NCI-H2029 (cell line): ENCODE measurements around the gene SLN.

Experiments used
- DNase-seq: peaks from one replicate; lab custom pipeline; 2025; lab: John Stamatoyannopoulos, UW

The SLN gene

DNA sequence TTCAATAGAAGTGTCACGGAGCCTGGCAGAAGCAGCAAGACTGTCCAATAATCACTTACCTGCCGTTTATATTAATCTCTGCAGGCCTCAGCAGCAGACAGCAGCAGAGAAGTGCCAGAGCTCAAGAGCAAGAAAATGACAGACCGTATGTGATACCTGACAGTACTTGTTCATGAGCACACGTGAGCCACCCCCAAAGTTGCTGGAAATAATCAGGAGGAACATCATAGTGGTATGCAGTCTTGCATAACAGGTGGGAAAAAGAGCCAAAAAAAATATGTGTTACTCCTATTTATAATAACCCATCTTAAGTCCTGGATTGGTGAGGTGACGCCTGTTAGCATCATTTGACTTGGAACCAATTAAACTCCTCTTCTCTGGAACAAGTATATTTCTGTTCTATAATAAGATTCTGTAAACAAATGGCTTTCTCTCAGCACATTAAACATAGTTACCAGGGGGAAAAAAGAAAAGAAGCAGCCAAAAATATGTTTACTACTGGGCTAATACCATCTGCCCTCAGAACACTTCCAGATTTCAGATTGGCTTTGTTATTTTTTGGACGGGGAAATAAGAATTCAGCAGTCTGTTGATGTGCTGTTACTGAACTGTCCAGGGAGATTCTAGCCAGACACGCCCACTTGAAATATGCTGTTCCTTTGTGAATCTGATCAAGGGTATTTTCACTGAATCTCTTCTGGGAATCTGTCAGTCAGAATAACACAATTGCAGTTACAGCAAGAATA, 7.9 kb upstream of the SLN start:
- DNase-seq = no peak

DNA sequence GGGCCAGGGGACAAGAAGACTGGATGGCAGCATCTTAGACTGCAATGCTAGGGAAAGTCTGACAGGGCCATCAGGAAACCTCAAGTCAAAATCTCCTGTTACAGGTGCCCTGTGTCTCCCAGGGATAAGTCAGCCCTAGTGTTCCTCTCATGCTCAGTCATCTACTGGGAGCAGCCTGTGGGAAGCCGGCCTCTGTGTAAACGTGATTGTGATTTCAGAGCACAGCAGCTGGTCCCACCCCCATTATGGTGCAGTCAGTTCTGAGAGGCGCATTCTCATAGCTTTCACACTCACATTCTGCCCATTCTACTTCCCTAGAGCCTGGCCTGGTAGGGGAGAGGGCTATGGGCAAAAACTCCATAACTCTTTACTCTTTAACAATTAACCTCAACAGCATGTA, 7.2 kb upstream of the SLN start:
- DNase-seq = no peak

DNA sequence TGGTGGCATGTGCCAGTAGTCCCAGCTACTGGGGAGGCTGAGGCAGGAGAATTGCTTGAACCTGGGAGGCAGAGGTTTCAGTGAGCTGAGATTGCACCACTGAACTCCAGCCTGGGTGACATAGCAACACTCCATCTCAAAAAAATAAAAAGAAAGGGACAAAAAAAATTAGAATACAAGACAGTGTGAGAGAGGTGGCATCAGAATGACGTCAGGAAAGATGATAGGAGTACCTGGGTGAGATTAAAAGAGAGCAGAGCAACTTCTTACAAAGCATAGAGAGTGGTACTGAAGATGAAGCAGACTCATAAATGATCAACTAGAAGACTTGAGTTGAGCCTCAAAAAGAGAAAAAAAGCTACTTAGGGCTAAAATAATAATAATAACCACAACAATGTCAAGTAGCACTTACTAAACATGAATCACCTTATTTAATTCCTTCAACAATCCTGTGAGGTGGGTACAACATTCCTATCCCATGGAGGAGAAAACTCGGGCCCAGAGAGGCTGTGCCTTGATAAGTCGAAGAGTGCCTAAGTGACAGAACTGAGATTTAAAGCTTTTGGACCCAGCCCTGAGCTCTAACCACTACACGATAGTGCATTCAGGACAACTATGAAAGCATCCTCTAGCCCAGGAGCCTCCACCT, 5.2 kb upstream of the SLN start:
- no peak for DNase-seq

DNA sequence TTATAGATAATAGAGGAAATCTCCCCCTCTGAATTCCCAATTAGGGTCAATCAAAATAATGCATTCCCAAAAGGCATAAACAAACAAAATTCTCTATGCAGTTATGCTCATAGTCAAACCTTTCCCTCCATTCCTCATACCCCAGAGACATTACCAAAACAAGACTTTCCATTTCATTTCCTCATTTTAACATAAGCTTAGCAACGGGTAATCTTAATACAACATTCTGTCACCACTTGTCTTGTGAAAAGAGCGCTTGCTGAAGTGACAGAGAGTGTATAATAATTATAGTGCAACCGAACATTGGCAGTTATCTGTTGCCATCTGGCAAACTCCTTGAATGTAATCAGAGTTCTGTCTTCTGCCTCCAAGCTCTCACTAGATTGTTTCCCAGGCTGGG, 1.2 kb upstream of the SLN start:
- DNase-seq = no peak

DNA sequence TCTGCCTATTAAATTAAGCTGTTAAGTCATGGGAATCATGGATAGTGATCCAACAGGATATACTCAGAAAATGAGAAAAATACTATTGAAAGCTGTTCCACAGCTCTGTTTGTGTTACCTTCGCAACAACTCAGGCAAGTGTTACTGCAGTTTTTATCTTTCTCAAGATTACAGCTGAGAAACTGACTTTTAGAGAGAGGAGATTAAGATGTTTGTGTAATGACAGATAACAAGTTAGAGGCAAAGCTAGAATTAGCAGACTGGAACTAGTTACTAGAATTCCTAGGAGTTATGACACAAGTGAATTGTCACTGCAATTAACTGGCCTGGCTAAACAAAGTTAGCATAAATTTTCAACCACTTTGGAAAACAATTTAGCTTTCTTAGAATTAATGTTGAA, 1.6 kb downstream of the SLN start:
- no peak for DNase-seq

DNA sequence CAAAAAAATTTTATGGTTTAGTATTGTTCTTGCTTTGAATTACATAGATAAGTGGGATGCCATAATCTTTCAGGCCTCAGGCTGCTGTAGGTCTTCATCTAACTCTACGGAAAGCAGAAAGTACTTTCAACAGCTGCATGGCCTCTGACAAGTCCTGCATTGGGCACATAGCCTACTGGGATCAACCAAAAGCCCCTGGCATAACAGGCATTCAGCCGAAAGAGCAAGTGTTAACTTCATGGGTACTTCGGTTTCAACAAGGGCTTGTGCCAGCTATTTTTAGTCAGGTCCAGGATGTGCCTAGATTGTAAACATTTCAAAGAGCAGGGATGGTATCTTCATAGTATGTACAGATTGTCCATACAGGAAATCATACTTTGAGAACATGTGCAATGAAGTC, 3.1 kb downstream of the SLN start:
- no peak for DNase-seq

DNA sequence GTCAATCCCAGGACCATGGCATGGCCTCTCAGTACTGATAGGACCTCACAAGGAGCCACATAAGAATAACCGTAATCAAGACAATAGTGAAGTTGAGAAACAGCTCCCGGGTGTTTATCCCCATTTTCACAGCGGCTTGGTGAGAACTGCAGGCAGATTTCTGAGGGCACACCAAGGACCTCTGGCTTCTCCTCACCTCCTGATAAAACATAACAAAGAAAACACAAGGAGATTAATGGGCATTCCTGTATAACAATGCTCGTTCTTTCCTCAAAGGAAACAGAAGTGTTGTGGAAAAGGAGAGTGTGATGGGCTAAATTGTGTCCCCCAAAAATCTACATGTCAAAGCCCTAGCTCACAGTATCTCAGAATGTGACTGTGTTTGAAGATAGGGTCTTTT, 4.0 kb downstream of the SLN start:
- no peak for DNase-seq

DNA sequence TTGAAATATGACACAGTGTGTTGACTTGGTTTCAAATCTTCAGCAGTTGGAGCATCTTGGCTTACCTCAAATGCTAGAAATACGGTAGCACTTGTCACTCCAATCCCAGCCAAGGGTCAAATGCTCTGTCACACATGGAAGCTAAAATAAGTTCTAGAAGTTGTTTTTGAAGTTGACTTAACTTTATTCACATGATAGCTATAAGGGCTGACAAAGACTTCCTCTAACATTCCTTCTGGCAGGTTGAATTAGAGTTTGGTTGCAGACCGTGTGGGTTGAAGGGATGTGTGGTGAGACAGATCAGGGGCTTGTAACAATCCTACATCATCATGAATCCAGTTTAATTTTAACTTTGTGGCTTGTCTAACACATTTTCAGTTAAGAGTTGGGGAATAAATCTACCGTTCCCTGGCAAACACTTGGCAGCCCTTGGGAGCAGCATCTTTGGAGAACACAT, 4.6 kb downstream of the SLN start:
- DNase-seq = no peak

DNA sequence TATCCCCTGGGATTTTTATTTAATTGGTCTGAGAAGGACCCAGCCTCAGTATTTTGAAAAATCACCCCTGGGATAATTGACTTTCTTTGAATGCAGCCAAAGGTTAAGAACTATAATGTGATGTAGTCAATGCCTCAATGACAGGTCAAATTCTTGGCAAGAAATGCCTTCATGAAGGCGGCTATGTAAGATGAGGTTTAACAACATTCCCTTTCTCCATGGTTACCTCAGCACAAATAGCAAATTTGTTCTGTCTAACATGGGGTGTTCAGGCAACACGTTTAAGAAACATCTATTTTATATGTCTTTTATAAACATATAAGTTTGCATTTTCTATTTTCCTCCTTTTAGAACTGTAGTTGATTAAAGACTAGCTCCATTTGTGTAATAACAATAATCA, 5.3 kb downstream of the SLN start:
- DNase-seq = no peak

DNA sequence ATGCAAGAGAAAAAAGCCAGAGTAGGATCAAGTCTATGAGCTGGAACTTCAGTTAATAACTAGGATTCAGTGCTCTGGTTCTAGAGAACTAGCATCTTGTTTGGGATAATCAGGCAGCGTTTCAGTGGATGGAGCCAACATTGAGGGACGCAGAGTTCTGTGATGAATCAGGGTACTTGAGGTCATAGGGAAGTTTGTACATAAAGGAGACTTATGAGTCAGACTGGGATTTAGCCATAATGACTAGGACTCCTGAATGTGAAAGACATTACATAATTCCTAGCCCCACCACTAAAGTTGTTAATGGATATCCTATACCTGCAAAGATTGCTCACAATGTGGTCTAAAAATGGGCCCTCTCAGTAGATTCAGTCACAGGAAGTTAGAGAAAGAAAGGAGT, 6.8 kb downstream of the SLN start:
- DNase-seq = no peak

DNA sequence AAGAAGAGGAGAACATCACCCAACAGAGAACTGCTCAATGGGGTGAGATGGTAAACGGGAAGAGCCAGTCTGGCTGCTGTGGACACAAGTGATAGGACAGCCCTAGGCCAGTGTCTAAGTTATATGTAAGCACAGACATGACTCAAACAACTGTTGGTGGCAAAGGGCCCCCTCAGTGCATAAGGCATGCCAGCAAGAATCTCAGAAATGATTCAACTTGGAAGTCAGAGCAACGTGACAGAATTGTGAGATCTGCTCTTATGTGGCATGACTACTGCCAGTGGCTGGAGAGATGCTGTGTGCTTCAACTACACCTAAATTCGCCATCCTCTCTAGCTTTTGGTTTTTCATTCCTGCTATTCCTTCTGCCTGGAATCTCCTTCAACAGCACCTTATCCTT, 7.4 kb downstream of the SLN start:
- DNase-seq = no peak

DNA sequence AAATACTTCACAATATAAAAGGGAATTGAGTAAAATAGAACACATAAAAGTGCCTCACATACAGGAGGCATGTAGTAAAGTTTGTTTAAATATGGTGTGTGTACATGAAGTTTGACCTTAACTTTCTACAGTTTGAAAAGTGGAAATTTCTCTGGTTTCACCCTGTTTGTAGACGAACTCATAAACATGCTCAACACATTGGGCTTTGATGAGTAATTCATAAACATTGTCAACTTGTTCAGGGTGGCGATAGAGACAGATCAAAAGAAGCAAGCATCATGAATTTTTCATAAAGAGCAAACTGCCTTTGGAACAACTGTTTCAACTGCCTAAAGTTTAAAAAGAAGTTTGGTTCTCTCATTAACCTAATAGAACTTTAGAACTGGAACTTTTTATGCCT, 9.1 kb downstream of the SLN start:
- no peak for DNase-seq

DNA sequence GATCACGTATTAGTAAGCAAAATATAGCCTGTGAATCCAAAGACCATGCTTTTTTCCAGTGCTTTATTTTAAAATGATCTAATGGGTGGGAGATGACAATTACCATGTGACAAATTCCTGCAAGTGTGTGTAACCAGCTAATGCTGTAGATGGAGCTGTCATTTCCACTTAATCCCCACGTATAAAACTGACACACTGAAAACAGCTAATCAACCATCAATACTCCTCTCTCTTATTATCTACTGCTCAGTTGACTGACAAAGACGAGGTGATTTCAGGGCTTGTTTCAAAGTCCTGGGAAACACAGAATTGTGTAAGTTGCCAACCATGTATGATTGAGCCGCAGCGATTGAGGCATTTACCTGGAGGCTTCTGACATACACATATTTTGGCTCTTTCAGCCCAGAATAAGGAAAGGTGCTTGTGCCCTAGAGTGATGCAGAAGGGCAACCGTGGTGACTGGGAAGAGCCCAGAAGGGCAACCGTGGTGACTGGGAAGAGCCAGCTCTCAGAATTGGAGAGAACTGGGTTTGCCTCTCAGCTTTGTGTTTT, 9.7 kb downstream of the SLN start:
- DNase-seq = no peak

DNA sequence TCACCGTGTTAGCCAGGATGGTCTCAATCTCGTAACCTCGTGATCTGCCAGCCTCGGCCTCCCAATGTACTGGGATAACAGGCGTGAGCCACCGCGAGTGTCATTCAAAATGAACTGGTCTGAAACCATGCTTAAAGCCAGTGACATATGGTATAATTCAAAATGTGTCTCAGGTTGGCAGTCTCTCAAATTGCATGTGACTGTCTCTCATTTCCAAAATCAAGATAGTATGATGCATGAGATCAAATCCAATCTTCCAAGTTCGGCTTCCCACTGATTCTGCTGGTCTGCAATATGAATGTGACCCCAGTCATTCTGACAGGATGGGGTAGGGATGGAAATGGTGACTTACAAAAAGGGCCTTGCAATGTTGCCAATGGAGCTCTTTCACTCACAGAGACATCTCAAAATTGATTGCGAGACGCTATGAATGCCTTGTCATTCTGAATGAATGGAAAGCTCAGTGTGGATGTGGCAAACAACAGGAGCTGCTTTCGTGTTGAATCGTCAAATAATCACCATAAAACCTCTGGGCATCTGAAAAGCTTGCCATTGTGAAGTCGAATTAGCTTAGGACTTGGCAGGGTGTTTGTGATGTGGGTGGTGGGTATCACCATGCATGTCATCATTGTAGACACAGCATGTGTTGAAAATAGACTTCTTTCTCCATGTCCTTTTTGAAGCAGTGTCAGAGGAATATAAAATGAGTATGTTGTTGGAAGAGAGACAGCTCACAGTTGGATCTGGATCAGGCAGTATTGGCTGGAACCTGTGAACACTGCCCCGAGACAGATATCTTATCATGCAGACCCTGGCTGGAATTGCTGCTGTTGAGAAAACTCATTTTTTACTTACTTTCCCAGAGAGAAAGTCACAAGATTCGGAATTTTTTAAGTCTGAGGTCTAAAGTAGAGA, 12.2 kb downstream of the SLN start:
- no peak for DNase-seq

DNA sequence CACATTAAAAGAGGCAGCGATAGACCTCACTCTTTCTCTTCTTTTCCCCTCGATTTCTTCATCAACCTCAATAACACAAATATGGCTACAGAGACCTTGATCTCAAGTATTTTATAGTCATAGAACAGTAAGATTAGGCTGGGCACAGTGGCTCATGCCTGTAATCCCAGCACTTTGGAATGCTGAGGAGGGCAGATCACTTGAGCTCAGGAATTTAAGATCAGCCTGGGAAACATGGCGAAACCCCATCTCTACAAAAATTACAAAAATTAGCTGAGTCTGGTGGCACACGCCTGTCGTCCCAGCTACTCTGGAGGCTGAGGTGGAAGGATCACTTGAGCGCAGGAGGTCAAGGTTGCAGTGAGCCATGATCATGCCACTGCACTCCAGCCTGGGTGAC, 14.6 kb downstream of the SLN start:
- DNase-seq = no peak

DNA sequence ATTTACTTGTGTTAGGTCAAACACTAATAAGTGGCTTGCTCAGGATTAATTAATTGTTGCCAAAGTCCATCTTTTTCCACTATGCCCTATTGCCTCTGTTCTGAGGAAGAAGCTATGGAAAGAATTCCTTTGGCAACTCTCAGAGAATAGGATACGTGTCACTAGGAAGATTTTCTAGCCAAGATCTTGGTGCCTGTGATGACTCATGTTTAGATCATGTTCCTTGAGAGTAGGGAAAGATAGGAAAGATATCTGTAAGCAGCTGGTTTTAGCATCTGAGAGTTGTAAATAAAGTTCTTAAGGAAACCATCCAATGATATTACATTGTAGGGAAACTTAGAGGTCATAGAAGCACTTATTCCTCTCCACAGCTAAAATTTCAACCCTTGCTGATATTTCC, 15.7 kb downstream of the SLN start:
- DNase-seq = no peak

DNA sequence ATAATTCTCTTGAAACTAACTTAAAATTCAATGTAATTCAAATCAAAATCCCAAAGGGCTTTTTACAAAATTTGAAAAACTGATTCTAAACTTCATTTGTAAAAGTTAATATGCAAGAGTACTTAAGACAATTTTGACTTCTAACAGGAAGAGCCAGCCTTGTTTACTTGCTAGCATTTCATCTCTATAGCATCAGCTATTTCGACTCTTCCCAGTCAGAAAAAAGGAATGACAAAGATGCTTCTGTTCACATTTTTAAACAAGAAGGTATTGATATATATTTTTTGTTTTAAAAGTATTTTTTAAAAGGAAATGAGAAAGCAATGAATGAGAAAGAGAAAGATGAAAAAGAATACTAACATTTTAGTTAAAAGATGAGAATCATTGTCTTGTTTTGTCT, 16.4 kb downstream of the SLN start:
- no peak for DNase-seq

DNA sequence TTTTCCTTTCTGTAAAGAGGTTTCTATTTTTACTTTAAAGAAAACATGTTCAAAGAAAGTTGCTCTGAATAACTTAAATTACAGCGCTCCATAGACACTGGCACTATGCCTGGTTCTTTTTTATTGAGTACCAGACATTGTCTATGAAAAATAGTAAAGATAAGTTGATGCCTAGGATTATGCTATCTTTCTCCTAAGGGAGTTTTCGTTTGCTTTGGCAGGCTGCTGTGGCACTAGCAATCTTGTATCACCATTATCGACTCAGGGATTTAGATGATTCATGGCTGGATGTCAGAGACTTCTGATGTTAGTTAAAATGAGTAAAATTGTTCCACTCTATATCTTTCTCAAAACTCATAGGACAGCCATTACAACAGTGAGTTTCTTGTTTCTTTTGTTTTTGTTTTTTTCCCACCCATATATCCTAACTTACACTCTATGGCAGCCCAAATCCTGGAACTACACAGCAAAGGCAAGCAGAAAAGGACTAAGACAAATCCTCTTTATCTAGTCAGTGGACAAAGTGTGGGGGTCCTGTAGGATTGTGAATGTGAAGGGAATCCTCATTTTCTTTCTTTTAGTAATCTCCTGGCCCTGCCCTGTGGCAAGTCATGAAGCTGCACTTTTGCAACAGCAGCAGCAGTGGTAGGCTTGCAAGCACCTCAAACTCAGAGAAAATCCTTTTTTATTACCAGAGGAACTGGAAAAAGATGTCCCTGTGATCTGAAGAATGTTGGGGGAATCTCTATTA, 20.7 kb downstream of the SLN start:
- DNase-seq = no peak

DNA sequence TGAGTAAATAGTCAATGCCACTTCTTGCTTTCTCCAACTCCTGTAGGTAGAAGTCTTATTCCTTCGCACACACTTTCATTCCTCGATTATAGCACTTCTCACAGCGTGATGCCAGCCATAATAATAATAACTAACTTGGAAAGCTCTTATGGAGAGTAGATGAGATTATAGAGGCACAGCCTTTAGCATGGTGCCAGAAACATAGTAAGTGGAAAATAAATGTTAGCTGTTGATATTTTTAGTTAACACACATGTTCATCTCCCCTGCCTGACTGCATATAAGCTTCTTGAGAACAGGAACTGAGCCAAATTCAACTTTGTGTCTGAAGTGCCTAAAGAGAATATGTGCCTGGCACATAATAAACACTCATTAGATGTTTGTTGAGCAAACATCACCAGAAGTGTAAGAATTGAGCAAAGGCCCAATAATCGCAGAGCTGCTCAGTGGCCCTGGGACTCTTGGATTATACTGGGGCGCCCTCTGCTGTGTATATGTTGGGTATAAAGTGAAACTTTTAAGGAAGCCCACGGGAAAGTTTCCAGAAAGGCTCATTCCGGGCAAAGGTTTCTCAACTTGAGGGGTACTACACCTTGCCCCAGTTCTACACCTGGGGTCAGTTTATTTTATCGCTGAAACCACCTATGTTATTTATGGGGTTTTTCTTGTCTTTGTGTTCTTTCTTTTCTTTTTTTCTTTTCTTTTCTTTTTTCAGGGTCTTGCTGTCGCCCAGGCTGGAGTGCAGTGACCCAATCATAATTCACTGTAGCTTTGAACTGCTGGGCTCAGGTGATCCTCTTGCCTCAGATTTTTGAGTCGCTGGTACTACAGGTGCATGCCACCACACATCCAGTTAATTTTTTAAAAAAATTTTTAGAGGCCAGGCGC, 22.3 kb downstream of the SLN start:
- peak; percentile 89 for DNase-seq

DNA sequence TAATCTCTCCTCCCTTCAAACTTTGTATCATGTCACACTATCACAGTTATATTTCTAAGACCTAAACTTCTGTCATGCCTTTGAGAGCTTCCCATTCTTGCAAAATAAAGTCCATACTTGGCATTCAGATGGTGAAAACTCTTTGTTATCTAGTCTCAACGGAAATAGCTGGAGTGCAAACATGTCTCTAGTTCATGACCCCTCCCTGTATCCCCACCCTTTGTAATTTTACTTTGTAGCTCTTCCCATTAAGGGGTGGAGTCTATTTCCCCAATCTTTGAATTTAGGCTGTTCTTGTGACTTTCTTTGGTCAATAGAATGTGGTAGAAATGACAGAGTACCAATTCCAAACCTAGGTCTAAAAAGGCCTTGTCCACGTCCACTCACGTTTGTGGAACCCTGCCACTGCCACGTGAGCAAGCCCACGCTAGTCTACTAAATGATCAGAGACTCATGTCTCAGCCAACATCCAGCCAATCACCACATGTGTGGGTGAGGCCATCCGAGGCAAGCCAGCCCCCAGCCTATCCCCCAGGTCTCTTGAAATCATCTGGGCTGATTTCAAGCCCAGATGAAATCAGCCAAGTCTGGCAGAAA, 23.4 kb downstream of the SLN start:
- DNase-seq = no peak
